Small intestine (tissue), 7 donors: ENCODE results near the gene MAPKBP1. TPM values are rescaled to one million over a fixed set of nuclear protein-coding genes. Genes with fewer than 3 reads are reported as not detected.

Source experiments
- DNase-seq, 2 donors: peaks; one replicate each; pipeline versions ENCODE4 v3.0.0 to v3.0.0-alpha.2; 2013
- FAIRE-seq: peaks from 2 replicates; lab custom pipeline; 2012; peaks lifted over from hg19 to GRCh38; lab: Jason Lieb, UNC
- H3K27ac ChIP-seq, 3 donors: one replicate each; pipeline ENCODE4 v1.5.1; 2013; ENCODE audit warnings: low read length in 2 of 3, mild to moderate bottlenecking in 2 of 3, control low read depth in 1 of 3, inconsistent platforms in 1 of 3, low read depth in 1 of 3, moderate library complexity in 1 of 3
- H3K27me3 ChIP-seq, 3 donors: one replicate each; pipeline ENCODE4 v1.6.1; 2013; ENCODE audit warnings: low read length in 3 of 3, inconsistent platforms in 1 of 3; ENCODE audit not compliant: control insufficient read depth in 3 of 3, insufficient read depth in 3 of 3
- H3K36me3 ChIP-seq, 3 donors: one replicate each; pipeline ENCODE4 v1.6.1; 2013; ENCODE audit warnings: low read length in 3 of 3, inconsistent platforms in 1 of 3, low read depth in 1 of 3, mild to moderate bottlenecking in 1 of 3, moderate library complexity in 1 of 3; ENCODE audit not compliant: control insufficient read depth in 3 of 3, insufficient read depth in 2 of 3
- H3K4me1 ChIP-seq, 3 donors: one replicate each; pipeline ENCODE4 v1.6.1; 2013; ENCODE audit warnings: low read length in 2 of 3, inconsistent platforms in 1 of 3, low read depth in 1 of 3, mild to moderate bottlenecking in 1 of 3, moderate library complexity in 1 of 3; ENCODE audit not compliant: control insufficient read depth in 3 of 3, insufficient read depth in 2 of 3
- H3K4me3 ChIP-seq, 3 donors: one replicate each; pipeline ENCODE4 v1.5.1; 2013; ENCODE audit warnings: low read length in 3 of 3, control low read depth in 1 of 3, inconsistent platforms in 1 of 3, low read depth in 1 of 3, mild to moderate bottlenecking in 1 of 3, moderate library complexity in 1 of 3
- H3K9me3 ChIP-seq, 2 donors: one replicate each; pipeline ENCODE4 v1.6.1; 2013; ENCODE audit warnings: low read depth in 1 of 2, low read length in 1 of 2; ENCODE audit not compliant: control insufficient read depth in 2 of 2, insufficient read depth in 1 of 2
- WGBS, 3 donors: extraction: QIAGEN DNeasy Blood & Tissue Kit; methylation state at CpG; one replicate each; pipeline ENCODE4 v1.1.7; 2013; 5-methylcytosine and 5-hydroxymethylcytosine counted together
- polyA plus RNA-seq, 4 donors: library from polyadenylated mRNA; stranded (reverse) in 3 of 4; unstranded in 1 of 4; fragments of 200-250 nt in 3 of 4; fragments of 120-200 nt in 1 of 4; gene quantifications; one replicate each; pipeline versions ENCODE4 v1.2.1 to v1.2.3, GENCODE V29; 2013
- donor health status: healthy with polysubstance abuse.
- donor health status: control.
- donor health status: control.
- donor health status: Bipolar disorder and iron deficiency.
- donor health status: healthy.

Gene MAPKBP1
- polyA plus RNA-seq, 4 donors = 8.3 to 30.2 (median 23.6) TPM

DNA sequence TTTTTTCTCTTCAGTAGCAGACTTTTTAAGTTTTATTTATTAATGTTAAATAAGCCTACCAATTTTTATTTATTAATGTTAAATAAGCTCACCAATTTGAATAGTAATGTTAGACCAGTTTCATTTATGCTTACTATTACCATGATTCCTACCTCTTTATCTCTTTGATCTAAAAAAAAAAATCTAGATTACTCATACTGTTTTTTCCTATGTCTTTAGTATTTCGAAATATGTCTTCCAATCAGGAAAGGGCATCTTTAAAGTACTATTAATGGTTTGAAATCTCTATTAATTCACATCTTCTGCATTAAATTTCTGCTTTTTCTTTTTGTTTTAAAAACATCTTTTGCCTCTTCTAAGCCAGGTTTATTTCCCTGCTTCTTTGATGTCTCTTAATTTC is 27.5 kb upstream of the MAPKBP1 start:
- peak; percentile 5 for FAIRE-seq
- peaks cover 7 to 35% (median 11%) of the 10 kb centered on the region in 3 donors for H3K36me3 ChIP-seq
- no peaks in the 10 kb centered on the region for H3K27me3 ChIP-seq
- H3K4me3 ChIP-seq = no peak overlapping the region
- no peak overlapping the region for H3K27ac ChIP-seq
- WGBS, 3 donors = 86 to 94% (median 92%) methylated on average over 1 of the region's 1 CpG
- no peak for DNase-seq
- no peaks in the 10 kb centered on the region for H3K4me1 ChIP-seq
- H3K9me3 ChIP-seq = no peaks in the 10 kb centered on the region

DNA sequence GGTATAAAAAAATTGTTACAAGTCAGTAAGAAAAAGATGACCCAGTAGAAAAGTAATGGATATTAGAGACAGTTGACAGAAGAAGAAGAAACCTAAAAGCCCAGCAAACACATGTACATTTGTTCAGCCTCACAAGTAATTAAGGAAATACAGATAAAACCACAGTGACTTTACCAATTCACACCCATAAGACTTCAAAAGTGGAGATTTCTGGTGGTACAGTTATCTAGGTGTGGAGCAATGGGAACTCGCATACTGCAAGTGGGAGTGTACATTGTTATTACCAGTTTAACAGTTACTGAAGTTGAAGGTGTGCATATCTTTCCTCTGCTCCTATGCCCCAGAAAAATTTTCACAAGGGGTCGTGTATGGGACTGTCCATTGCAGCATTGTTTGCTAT is 18.1 kb upstream of the MAPKBP1 start:
- Histone ChIP-seq H3K27me3 (no peaks in the 10 kb centered on the region), H3K27ac (no peak overlapping the region), H3K9me3 (no peaks in the 10 kb centered on the region), H3K4me3 (no peak overlapping the region), H3K36me3 (peaks cover 0 to 19% (median 2%) of the 10 kb centered on the region in 3 donors), H3K4me1 (no peaks in the 10 kb centered on the region)
- DNase-seq = no peak
- WGBS, 3 donors = 96 to 99% (median 96%) methylated on average over 2 of the region's 2 CpGs
- no peak for FAIRE-seq

DNA sequence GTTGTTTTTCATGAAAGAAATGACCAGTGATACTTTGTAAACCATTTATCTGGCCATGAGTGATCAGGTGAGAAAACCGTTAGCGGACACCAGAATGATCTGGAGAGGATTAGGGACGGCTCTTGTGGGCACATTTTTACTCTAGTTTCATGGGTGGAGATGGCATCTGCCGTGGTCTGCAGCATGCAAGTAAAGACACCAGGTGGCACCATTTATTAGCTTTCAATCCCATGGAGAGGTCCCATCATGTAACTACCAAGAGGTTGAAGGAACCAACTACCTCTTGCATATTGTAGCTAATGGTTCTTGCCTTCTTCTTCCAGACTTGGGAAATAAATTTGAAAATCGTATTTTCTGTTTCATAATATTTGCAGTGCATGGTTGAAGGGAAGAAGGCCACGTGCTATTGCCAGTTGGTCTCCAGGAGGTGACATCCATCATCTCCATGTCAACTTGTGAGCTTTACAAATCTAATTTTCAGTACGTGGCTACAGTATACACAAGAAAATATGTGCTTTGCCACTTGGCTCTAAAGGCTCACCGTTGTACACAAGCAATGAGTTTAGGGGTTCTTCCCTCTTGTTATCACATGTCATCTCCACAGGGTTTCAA is 1.5 kb upstream of the MAPKBP1 start:
- peak overlapping the region in 1 of 3 donors; percentile 93 for H3K27ac ChIP-seq
- H3K27me3 ChIP-seq = no peaks in the 10 kb centered on the region
- DNase-seq (peak; percentile 78 to 80), FAIRE-seq (no peak)
- peaks cover 0 to 36% (median 6%) of the 10 kb centered on the region in 3 donors for H3K4me1 ChIP-seq
- H3K4me3 ChIP-seq = no peak overlapping the region
- H3K9me3 ChIP-seq = no peaks in the 10 kb centered on the region
- peaks cover 0 to 3% (median 2%) of the 10 kb centered on the region in 3 donors for H3K36me3 ChIP-seq
- 54 to 57% (median 56%) methylated on average over 8 of the region's 8 CpGs for WGBS, 3 donors

DNA sequence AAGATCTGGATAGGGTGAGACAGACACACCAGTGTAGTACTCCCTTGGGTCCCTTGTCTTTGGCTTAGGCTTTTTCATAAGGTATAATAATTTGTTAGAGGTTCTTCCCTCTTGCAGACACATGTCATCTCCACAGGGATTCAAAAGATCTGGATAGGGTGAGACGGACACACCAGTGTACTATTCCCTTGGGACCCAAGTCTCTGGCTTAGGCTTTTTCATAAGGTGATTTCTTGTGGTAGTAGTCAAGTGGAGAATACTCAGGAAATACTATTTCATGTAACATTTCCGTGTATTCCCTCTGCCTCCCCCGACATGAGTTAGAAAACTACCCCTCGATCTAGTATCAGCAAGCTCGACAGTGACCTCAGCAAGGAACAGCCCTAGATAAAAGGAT is 954 bp upstream of the MAPKBP1 start:
- Histone ChIP-seq H3K27me3 (no peaks in the 10 kb centered on the region), H3K9me3 (no peaks in the 10 kb centered on the region), H3K36me3 (peaks cover 0 to 3% (median 2%) of the 10 kb centered on the region in 3 donors), H3K27ac (peak overlapping the region; percentile 68 to 93 (median 86)), H3K4me3 (no peak overlapping the region), H3K4me1 (peaks cover 0 to 41% (median 6%) of the 10 kb centered on the region in 3 donors)
- FAIRE-seq = no peak
- DNase-seq = no peak
- WGBS, 3 donors = 17 to 32% (median 29%) methylated on average over 5 of the region's 5 CpGs

DNA sequence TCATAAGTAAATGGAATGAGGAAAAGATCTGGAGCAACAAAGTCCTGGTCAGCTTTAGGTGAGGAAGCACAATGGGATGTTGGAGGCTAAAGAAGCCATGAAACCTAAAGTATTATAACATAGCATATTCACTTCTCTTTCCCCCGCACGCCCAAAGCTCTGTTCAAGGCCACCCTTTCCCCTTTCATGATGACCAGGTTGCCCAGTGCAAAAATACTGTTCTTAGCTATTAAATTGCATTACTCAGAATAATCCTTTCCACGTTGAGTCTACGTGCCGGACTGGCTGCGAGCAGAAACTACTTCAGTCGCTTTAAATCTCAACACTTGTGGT is 589 bp upstream of the MAPKBP1 start:
- DNase-seq (peak in 1 of 2 donors; percentile 32), FAIRE-seq (no peak)

DNA sequence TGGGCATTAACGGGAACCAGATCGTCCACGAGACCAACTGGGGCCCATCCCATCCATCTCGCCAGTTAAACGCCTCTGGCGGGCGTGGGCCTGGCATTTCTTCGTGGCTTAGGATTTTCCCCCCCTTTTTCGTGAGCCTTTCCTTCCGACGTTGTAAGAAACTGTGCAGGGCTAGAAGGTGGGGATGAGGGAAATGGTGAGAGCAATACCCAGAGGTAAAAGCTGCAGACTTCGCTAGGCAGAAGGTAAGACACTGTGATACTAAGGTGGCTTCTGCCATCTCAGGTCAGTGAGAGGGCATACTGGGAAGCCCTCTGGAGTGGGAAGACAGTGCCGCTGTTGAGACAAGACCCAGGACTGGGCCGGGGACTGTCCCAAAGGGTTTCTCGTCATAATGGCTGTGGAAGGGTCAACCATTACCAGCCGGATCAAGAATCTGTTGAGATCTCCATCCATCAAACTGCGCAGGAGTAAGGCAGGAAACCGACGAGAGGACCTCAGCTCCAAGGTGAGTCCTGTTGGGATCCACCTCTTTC is 666 bp downstream of the MAPKBP1 start:
- Histone ChIP-seq H3K4me3 (peak overlapping the region; percentile 55 to 83 (median 72)), H3K36me3 (peaks cover 0 to 7% (median 0%) of the 10 kb centered on the region in 3 donors), H3K27me3 (no peaks in the 10 kb centered on the region), H3K4me1 (peaks cover 0 to 51% (median 6%) of the 10 kb centered on the region in 3 donors), H3K27ac (peak overlapping the region; percentile 72 to 93 (median 86)), H3K9me3 (no peaks in the 10 kb centered on the region)
- no peak for DNase-seq
- FAIRE-seq = no peak
- 9 to 10% (median 9%) methylated on average over 19 of the region's 19 CpGs for WGBS, 3 donors

More for the DNA sequence above, 589 bp upstream of the MAPKBP1 start:
- Histone ChIP-seq H3K4me3 (peak overlapping the region in 2 of 3 donors; percentile 72 to 83), H3K27ac (peak overlapping the region; percentile 68 to 93 (median 86)), H3K27me3 (no peaks in the 10 kb centered on the region), H3K36me3 (peaks cover 0 to under 1% (median 0%) of the 10 kb centered on the region in 3 donors), H3K4me1 (peaks cover 0 to 45% (median 6%) of the 10 kb centered on the region in 3 donors), H3K9me3 (no peaks in the 10 kb centered on the region)
- WGBS, 3 donors = 2 to 6% (median 6%) methylated on average over 7 of the region's 7 CpGs

DNA sequence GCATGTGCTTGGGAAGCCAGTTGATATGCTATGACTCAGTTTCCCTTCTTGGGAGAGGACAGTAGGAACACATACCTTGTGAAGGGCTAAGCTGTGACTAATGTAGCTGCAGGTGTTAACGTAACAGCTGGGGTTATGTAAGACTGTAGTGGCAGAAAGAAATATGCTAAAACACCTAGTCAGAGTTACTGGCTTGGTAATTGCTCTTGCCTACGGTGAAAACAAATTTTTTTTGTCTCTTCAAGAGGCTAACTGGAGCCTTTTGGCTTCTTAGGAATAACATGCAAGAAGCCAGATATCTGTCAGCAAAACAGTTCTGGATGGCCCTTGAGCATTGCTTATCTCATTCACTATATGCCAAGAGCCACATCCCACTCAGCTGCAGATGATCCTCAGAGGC is 1.4 kb downstream of the MAPKBP1 start:
- Histone ChIP-seq H3K9me3 (no peaks in the 10 kb centered on the region), H3K4me3 (peak overlapping the region in 2 of 3 donors; percentile 72 to 83), H3K27me3 (no peaks in the 10 kb centered on the region), H3K27ac (peak overlapping the region in 2 of 3 donors; percentile 50 to 93), H3K4me1 (peaks cover 0 to 52% (median 12%) of the 10 kb centered on the region in 3 donors), H3K36me3 (peaks cover 0 to 8% (median 2%) of the 10 kb centered on the region in 3 donors)
- FAIRE-seq = no peak
- DNase-seq = peak; percentile 25 to 57
- WGBS, 3 donors = 35 to 64% (median 52%) methylated on average over 2 of the region's 2 CpGs

DNA sequence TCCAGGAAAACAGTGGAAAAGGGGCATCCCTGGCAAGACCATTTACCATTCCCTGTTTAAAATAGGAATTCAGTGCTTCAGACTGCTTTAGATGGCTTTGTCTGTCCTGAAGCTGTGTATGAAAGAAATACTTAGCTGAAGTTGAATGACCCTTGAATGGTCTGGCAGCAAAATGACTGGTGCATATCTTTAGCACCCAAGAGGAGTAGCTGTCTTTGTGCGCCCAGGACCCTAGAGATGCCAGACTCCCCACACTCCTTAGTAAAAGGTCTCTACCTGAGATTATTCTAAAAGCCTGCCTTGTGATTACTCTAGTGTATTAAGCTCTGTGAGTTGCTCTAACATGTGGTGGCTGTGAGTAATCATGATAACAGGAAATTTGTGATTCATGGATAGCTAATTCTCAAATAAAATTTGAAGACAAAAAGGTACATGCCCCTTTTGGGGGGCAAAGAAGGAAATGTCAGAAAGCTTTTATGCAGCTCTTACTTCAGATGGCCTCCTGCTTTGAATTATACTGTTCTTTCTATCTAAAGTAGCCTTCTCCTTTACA is 3.2 kb downstream of the MAPKBP1 start:
- Histone ChIP-seq H3K4me3 (no peak overlapping the region), H3K27ac (no peak overlapping the region), H3K27me3 (no peaks in the 10 kb centered on the region), H3K9me3 (no peaks in the 10 kb centered on the region), H3K36me3 (peaks cover 0 to 9% (median 2%) of the 10 kb centered on the region in 3 donors), H3K4me1 (peaks cover 0 to 56% (median 12%) of the 10 kb centered on the region in 3 donors)
- no peak for DNase-seq
- 80 to 98% (median 96%) methylated on average over 1 of the region's 1 CpG for WGBS, 3 donors
- no peak for FAIRE-seq
